GM12875 (cell line): ENCODE data around the gene ATP6V1G2.

Experiments
- H3K4me3 ChIP-seq: one replicate; pipeline ENCODE4 v1.5.1; 2011; ENCODE audit warnings: low read depth, low read length, control low read depth
- CTCF ChIP-seq: IDR thresholded peaks from 2 replicates; pipeline ENCODE4 v1.5.1; 2011; ENCODE audit warnings: low read depth, mild to moderate bottlenecking, control low read depth, inconsistent platforms, low read length, moderate library complexity, borderline replicate concordance; ENCODE audit not compliant: insufficient read depth

ATP6V1G2 gene

GRCh38 chr6:31586008-31586407 is 39.6 kb upstream of the ATP6V1G2 start, which contains the start of gene LST1:
Gene LST1 (plus strand): TSS chr6:31586277. CDS start chr6:31587300, 1,023 bp downstream.
- TF ChIP-seq CTCF = no peak
- peak within 1 kb of the TSS; percentile 38 for H3K4me3 ChIP-seq

DNA sequence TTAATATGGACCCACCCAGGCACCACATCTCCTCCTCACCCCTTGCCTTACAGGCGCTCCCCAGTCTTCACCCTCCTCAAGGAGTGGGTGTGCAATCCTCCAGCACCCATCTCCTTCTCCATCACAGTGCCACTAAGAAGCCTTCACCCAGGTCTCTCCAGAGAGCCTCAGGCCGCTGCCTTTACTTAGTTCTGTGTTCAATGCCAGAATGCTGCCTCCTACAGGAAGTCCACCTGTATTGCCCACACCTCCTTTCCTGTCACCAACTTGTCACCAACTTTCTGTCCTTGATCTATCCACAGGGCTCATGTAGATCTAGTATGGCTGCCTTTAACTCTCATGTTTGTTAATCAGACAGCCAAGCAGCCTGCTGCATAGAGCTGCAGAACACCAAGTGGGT is 39.1 kb upstream of the ATP6V1G2 start:
- TF ChIP-seq CTCF = peak; percentile 74
- no peak overlapping the region for H3K4me3 ChIP-seq

DNA sequence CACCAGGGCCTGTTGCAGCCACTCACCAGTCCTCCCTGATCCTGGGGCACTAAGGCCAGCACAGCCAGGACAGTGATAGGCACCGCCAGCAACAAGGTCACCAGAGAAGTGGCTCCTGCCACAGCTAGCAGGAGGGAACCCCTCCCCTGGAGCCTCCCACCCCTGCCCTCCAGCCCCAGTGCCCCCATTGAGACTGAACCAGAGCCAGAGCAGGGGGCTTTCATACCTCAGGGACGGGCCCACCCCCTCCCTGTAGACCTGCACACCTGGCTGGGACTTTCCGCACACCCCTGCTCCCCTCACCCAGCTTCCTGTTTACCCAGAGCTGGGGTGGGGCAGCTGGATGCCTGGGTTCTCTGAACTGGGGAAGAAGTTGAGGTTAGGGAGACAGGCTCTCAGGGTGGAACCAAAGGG is 35.8 kb upstream of the ATP6V1G2 start, which contains the start of gene LTB:
Gene LTB (minus strand): TSS at position 195 of the 414 bp plus-strand sequence. CDS start 7 bp downstream, at position 188.
- peak within 1 kb of the TSS; percentile 64 for H3K4me3 ChIP-seq
- TF ChIP-seq CTCF = no peak

- H3K4me3 ChIP-seq = peak overlapping the region; percentile 64
- no peak for TF ChIP-seq CTCF
These were observed 35.2 kb upstream of the ATP6V1G2 start for GRCh38 chr6:31581434-31582229.

DNA sequence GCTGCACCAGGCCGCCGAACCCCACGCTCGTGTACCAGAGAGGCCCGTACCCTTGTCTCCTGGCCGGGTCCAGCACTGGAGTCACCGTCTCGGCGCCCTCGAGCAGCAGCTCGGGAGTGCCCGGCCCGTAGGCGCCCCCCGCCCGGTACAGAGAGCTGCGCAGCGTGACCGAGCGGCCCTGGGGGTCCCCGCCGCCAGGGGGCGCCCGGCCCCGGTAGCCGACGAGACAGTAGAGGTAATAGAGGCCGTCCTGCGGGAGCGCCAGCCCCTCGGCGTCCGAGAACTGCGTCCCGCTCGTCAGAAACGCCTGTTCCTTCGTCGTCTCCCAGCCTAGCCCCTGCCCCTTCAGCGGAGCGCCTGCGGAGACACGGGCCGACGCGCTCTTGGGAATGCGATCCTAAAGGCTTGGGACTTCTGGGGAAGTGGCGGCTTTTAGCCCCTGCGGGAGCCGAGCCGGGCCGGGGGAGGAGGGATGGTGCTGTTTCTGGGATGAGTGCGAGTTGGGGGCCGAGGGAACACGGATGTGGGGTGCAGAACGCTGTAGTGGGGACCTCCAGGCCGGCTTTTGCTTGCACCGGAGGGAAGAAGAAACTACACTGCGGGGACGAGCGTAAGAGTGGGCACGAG is 34.5 kb upstream of the ATP6V1G2 start:
- TF ChIP-seq CTCF = peak; percentile 98
- peak overlapping the region; percentile 64 for H3K4me3 ChIP-seq

DNA sequence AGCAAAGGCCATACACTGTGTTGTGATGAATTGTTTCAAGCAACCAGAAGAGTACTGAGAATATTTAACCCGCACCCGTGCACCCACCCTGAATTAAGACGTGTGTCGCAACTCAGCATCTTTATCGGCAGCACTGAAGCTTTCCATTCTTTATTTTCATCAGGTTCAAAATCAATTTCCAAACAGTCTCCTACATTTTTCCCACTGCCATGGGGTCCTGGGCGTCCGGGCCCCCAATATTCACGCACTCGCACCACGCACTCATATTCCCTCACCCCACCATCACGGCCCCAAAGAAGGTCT is 34.0 kb upstream of the ATP6V1G2 start:
- peak overlapping the region; percentile 64 for H3K4me3 ChIP-seq
- no peak for TF ChIP-seq CTCF
